Measurements from ENCODE around the gene DNM2.
"Not testable (repeated sequence)": the region's sequence is repeated elsewhere in the genome, so short reads cannot be mapped to it uniquely, and the experiment has no call there.

DNM2 gene

DNA sequence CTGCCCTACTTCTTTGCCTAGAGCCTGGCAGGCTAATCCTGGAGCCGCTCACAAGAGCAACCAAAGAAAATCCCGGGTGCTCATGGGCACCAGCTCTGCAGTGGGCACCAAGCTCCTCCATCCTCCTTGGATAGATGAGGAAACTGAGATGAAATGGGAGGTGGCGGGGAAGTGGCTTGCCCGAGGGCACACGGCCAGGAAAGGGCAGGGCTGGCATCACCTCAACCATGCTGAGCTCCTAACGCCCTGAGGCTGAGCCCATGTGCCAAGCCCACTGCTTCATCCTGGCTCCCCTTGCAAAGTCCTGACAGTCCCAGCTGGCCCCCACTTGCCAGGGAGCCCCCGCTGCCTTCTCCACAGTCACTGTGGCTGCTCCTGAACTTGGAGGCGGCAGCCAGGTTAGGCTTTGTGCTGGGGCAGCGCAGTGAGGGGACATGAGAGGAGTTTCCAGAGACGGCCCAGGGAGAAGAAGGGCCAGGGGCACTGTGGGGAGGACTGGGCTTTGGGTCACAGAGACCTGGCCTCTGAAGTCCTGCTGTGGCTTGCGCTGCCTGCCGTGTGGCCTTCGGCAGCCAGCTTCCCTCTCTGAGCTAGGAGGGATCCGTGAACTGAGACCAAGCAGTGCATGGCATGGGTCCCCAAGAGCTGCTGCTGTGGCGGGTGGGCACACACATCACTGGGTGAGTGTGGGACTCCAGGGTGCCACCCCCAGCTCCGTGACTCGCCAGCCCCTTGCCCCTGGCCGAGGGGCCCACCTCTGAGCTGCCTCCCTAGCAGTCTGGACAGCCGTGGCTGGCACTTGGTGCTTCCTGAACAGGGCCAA is 100.6 kb downstream of the DNM2 start:
- no peak for DNase-seq

DNA sequence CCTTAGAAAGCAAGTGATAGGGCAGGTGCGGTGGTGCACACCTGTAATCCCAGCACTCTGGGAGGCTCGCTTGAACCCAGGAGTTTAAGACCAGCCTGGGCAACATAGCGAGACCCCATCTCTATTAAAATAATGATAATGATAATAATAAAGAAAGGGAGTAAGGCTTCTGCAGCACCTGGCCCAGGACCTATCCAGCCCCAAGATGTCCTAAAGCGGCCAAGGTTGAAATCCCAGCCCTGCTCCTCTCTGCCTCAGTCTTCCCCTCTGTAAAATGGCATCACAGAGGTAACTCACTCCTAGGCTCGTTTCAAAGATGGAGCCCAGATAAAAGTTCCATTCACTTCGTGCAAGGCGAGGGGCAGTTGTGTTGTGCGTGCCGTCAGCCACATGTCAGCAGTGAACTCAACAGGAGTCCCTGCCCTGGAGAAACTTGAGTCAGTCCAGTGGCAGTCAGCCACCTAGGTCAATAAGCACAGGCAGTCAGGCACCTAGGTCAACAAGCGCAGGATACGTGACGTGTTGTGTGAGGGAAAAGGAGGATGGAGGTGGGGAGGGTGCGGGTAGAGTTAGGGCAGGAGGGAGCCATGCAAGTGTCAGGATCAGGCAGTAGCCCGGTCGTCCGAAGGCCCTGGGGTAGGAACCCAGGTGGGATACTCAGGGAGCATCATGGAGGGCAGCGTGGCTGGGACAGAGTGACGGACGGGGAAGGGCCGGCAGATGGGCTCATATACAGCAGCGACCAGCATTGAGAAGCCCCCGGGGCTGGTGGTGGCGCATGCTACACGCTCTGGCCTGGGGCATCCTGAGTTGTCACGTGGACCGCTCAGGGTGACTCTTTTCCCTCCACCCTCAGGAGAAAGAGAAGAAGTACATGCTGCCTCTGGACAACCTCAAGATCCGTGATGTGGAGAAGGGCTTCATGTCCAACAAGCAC is 101.5 kb downstream of the DNM2 start:
- no peak for DNase-seq

DNA sequence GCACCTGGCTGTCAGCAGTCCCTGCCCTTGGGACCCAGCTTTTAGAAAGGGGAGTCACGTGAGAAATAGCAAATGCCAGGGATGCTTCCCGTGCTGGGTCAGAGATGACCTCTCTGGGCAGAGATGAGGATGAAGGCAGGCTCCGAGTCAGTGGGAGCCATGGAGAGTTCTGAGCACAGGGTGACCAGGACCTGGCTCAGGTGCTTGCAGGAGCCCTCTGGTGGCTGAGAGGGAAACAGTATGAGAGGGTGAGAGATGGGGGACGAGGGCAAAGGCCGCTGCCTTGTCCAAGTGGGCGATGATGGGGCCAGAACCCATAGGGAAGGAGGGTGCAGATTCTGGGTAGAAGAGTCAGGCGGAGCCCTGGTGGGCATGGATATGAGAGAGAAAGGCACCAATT is 102.3 kb downstream of the DNM2 start:
- no peak for DNase-seq

DNA sequence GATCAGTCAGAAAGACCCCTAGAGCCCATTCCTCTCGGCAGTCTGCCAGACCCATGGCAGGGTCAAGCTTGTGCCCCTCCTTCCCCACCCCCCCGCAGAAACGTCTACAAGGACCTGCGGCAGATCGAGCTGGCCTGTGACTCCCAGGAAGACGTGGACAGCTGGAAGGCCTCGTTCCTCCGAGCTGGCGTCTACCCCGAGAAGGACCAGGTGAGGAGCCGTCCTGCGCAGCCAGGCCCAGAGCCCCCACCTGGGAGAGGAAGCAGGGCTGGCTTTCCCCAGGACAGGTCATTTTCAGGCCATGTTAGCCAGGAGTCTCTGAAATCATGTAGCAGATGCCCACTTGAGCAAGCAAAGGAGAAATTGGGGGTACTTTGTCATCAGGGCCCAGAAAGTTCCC is 105.8 kb downstream of the DNM2 start:
- DNase-seq = no peak

DNA sequence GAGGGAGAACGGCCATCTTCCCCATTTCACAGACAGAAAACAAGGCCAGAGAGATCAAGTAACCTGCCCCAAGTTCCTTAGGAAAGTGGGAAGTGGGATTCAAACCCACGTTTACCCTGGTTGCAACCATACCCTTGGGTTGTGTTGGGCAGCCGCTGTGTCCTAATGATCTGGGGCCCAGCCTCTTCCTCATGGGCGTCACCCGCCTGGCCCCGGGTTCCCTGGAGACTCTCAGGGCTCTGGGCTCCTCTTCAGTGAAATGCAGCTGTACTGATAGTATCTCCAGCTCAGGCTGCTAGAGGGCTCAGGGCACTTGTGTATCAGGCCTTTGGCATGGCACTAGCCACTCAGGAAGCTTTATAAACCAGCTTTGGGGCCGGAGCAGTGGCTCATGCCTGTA is 108.4 kb downstream of the DNM2 start:
- peak; percentile 59 for DNase-seq

DNA sequence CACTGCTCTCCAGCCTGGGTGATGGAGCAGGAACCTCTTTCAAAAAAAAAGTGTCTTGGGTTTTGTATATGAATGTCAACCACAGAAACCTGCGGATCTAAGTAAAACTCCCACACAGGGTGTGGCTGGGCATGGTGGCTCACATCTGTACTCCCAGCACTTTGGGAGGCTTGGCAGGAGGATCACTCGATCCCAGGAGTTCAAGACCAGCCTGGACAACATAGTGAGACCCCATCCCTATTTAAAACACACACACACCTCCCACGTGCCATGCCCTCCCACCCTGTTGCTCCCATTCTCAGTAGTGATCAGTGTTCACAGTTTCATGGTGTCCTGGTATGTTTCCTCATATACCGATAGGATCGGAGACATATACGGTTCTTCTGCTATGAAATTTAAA is 109.0 kb downstream of the DNM2 start:
- no peak for DNase-seq

DNA sequence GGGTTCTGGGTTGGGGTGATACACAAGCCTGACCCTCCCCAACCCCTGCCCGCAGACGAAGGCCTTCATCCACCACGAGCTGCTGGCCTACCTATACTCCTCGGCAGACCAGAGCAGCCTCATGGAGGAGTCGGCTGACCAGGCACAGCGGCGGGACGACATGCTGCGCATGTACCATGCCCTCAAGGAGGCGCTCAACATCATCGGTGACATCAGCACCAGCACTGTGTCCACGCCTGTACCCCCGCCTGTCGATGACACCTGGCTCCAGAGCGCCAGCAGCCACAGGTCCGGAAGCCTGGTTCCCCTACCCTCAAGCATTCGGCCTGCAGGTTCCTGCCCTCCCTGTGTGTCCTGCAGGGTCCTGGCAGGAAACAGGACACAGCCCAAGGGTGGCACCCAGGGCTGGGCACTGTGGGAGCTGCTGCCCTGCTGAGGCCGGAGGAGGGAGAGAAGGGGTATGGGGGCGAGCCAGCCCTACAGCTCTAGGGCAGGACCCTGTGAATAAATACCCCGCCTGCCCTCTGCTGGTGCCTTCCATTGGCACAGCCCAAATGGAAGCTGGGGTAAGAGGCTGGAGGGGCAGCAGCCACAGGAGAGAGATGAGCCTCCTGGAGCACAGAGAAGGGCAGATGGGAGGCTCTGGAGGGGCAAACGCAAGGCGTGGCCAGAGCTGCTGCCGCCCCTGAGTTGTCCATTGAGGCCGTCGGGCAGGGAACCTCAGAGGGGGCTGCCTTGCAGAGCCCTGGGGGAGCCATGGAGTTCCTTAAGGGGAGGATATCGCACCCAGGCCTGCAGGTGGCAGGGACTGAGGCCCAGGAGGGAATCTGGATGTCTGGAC is 111.3 kb downstream of the DNM2 start:
- DNase-seq = peak; percentile 62

DNA sequence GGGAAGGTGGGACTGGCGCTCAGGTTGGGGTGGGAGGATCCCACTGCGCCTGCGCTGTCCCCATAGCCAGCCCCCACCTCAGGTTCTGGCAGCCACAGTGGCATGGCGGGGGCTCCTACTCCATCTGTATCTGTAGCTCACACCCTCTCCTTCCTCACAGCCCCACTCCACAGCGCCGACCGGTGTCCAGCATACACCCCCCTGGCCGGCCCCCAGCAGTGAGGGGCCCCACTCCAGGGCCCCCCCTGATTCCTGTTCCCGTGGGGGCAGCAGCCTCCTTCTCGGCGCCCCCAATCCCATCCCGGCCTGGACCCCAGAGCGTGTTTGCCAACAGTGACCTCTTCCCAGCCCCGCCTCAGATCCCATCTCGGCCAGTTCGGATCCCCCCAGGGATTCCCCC is 112.1 kb downstream of the DNM2 start:
- no peak for DNase-seq

DNA sequence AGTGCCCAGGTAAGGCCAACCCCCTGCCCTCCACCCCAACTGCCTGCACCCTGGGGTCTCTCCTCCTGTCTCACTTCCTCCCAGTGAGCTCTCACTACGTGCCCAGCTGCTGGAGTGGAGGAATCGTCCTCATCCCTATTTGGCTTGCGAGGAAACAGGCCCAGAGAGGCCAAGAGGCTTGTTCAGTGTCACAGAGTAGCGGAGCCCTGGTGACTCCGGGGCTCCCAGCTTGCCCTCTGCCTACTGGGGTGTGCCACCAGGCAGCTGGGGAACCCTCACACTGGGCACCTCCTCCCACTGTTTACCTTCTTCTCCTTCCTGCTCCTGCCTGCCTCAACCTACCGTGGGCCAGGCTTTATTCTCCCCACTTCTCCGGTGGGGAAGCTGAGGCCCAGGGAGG is 112.5 kb downstream of the DNM2 start:
- no peak for DNase-seq

DNA sequence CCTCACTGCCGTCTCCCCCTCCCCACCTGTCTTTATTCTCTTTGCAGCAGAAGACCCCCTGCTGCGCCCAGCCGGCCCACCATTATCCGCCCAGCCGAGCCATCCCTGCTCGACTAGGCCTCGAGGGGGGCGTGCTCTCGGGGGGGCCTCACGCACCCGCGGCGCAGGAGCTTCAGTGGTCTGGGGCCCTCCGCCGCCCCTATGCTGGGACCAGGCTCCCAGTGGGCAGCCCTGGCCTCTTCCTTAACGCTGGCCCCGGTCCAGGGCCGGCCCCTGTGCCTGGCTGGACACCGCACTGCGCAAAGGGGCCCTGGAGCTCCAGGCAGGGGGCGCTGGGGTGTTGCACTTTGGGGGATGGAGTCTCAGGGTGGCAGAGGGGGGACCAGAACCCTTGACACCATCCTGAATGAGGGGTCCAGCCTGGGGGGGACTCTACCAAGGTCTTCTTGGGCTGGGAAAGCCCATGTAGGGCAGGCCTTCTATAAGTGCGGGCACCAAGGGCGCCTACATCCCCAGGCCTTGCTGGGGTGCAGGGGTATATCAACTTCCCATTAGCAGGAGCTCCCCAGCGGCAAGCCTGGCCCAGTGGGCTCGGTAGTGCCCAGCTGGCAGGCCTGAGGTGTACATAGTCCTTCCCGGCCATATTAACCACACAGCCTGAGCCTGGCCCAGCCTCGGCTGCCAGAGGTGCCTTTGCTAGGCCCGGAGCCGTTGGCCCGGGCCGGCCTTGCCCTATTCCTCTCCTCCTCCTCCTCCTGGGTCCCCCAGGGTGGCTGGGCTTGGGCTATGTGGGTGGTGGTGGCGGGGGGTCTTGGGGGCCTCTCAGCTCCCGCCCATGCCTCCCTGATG is 113.3 kb downstream of the DNM2 start:
- no peak for DNase-seq

DNA sequence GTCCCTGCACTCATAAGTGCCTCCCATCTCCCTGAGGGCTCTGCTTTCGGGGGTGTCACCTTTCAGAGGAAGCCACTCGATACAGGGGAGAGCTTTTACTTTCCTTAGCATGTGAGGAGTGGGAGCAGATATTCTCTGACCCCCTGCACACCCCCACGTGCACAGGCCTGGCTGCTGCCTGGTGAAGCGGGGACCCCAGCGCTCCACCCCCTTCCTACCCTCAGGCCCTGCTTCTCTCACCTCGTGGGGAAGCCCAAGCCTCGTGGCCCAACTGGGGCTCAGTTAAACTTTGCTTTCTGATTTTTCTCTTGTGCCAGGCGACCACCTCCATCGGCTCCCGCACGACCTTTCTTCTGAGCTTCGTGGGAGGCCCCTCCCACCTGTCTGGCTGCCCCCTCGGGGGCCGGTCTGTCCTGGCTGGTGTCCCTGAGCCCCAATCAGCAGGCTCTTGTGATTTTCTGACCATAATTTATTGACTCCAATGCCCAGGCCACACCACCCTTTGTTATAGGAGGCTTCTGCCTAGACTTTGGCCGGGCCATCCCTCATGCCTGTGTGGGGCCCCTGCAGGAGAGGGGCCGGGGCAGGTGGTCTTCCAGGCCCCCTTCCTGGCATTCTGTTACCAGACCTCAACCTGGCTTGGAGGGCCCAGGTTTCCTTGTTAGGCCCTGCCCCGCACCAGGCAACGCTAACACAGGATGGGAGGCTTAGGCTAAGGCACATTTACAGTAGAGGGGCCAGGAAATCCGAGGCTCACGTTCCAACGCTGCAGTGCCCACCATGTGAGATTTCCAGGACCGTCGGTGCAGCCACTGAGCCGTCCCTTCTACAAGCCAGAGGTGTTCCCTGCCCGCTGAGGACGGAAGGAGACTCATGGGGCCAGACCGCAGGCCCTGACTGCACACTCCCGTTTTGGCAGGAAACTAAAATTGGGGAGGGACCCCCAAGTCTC is 114.4 kb downstream of the DNM2 start:
- no peak for DNase-seq

DNA sequence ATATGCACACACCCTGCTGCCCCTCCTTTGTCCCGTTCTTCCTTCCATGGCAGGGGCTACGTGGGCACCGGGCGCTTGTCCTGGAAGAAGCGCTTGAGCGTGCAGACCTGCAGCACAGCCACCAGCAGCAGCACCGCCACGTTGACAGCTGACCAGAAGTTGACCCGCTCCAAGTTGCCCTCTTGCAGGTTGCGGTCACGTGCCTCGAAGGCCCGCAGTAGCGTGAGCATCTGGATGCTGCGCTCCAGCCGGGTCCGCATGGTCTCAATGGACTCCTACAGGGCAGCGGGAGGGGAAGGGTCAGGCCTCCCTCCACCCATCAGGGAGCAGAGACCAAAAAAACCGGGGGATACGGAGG is 115.0 kb downstream of the DNM2 start:
- no peak for DNase-seq

DNA sequence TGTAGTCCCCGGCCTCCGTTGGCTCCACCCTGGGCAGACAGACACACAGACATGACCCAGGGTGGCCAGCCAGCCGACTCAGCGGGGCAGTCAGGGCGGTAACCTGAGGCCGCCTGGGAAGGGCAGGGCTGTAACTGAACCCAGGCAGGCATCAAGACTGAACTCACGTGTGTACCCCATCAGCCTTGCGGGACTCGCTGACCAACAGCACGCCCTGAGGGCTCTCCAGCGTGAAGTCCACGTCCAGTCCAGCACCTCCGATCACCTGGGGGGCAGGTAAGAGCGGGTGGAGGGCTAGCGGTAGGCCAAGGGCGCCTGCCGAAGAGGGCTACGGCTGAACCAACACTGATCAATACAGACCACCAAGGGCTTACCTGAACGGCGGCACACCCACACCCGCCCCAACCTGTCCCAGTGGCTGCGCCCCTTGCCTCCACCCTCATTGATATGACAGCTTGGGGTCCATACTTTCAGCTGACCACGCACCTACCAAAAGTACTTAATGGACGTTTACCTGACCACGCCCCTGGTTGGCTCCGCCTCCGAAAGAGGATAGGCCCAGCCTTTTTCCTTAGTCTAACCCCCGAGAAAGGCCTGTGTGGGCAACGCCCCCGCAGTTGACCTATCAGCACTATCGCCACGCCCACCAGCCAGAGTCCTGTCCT is 117.3 kb downstream of the DNM2 start:
- DNase-seq = peak; percentile 100

DNA sequence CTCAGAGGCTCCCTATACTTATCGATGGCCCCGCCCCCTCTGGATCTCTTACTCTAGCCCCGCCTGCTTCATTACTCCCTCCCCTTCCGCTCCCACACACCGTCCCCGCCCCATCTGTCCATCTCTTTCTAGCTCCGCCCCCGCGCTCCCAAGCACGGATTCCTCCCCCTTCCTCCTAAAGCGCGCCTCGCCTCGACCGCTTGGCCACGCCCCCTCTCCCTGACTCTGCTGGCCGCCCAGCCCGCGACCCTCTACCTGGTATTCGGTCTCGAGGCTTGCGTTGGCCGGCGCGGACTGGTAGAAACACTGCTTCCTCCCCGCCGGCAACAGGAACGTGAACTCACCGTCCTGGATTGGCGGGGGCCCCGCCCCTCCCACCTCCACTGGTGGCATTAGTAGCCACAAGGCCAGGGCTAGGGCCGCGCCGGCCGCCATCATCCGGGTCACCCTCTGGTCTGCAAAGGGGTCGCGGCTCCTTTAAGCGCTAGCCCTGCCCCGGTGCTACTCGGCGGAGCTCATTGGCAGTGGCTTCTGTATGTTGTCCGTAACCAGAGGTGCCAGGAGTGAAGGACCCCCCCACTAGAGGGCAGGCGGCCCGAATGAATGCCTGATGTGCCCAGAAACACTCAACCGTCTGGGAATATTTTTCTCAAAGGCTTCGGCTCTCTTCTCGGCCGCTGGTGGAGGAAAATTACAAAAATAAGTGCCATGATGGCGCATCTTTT is 118.0 kb downstream of the DNM2 start, which contains the start of gene TMED1:
TMED1 (minus strand) TSS at position 459 of the 725 bp plus-strand sequence; CDS start at position 438, 21 bp downstream.
- peak; percentile 99 for DNase-seq

DNA sequence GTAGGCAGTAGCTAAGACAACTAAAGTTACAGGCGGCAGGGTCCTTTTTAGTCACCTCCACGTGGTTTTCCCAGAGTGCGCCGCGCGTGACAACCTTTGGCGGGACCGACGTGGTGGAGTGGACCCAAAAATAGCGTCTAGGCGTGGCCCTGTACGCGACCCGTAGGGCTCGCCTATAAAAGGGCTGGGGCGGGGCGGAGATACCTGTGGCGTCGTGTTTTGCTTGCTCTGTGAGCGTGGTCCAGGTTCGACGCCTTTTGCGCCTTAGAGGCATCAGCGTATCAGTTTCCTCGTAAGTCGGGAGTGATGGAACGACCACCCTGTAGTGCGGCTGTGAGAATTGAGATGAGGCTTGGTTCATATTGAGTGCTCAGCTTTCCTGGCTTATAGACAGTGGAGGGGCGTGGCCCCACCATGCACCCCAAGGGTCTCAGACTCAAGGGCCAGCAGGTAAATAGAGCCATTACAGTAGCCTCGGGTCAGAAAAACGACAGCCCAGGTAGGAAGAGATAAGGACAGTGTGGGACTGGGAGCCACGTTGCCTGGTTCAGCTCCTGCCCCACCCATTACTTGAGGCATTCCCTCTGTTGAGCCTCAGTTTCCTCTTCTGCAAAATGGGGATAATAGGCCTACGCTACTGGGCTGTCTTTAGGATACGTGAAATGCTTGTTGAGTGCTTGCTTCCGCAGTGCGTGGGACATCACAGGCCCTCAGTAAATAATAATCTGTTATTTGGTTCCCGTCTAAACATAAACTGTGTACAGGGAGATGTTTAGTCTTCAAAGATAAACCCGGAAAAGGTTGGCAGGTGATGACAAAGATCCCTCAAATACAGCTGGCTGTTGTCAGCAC is 118.8 kb downstream of the DNM2 start:
- peak; percentile 96 for DNase-seq

DNA sequence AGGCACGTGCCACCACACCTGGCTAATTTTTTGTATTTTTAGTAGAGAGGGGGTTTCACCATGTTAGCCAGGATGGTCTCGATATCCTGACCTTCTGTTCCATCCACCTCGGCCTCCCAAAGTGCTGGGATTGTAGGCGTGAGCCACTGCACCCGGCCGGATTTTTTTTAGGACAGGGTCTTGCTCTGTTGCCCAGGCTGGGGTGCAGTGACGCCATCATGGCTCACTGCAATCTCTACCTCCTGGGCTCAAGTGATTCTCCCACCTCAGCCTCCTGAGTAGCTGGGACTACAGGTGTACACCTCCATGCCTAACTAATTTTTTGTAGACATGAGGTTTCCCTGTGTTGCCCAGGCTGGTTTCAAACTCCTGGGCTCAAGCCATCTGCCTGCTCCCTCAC is 119.8 kb downstream of the DNM2 start:
- not testable (repeated sequence) for DNase-seq

DNA sequence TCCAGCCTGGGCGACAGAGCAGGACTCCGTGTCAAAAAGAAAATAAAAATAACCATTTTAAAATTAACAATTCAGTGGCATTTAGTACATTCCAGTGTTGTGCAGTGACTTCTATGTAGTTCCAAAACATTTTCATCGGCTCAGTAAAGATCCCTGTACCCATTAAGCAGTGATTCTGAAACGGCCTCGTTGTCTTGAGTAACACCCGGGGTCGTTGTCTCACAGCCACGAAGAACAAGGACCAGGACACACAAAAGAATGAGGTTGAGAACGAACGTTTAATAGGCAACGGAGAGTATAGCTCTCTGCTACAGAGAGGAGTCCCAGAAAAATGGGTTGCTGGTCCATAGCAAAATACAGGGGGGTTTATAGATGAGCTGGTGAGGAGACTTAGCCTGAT is 120.5 kb downstream of the DNM2 start:
- no peak for DNase-seq
